Thyroid gland (tissue), 4 donors: ENCODE measurements around the gene GYG1.

Experiments used
- CTCF ChIP-seq, 6 experiments: fragments of 200-600 bp in 3 of 6; fragments of 450-650 bp in 3 of 6; sonication (generic) in 3 of 6; IDR thresholded peaks; one replicate each; pipeline ENCODE4 v1.5.1; 2016 to 2019; ENCODE audit warnings: antibody characterized with exemption in 6 of 6, mild to moderate bottlenecking in 2 of 6, inconsistent platforms in 1 of 6, moderate library complexity in 1 of 6
- POLR2A ChIP-seq, 2 donors: fragments of 450-650 bp; IDR thresholded peaks; one replicate each; pipeline ENCODE4 v1.6.1; 2017; ENCODE audit warnings: antibody characterized with exemption in 2 of 2, mild to moderate bottlenecking in 2 of 2, moderate library complexity in 1 of 2

DNA sequence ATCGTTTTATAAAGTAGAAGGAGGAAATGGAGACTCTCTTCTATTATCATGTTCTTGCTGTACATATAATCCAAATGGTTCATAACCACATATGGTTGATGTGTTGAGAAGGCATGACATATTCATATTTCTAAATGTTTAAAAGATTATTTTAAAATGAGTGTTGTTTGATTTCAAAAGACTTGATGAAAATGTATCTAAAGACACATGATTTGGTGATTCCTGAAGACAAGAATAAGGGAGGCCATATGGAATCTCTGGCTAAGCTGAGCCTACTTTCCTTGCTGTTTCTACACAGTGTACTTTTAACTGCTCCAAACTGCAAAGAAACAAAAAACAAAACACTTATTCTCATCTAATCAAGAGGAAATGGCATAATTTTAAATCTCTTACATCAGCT lies 23.0 kb upstream of the GYG1 start:
- no peak for TF ChIP-seq CTCF (IDR thresholded peaks at IDR 0.05)
- TF ChIP-seq POLR2A (IDR thresholded peaks at IDR 0.05): no peak
